ENCODE results near the gene FBXL16. TPM values are rescaled to one million over a fixed set of nuclear protein-coding genes. Genes with fewer than 3 reads are reported as not detected.
A peak's percentile ranks its signal among the peaks of the same experiment; 100 is the strongest.

FBXL16 gene
- total and polyA plus RNA-seq, 12 donors: 0.04 to 0.64 (median 0.10) TPM; not detected in 4

DNA sequence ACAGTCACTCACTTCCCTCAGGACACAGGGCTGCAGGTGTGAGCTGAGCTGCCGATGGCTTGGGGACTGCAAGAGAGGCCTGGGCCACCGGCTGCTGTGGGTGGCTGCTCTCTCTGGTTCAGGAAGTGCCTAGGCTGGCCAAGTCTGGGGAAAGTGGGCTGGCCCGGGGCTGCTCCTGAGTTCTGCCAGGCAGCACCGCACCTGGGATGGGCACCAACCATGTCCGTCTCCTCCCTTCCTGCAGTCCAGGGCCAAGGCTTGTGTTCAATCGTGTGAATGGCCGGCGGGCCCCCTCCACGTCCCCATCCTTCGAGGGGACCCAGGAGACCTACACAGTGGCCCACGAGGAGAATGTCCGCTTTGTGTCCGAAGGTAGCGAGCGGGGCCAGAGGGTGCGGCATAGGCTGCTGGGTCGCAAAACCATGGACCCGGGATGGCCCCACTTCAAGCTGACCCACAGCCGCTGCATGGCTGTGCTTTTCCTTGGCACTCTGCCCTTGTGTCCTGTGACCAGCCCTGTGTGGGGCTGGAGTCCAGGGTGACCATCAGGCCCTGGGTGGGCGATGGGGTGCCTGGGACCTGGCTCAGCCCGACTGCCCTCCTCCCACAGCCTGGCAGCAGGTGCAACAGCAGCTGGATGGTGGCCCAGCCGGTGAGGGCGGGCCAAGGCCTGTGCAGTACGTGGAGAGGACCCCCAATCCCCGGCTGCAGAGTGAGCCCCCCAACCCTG, 58.3 kb downstream of the FBXL16 start:
- Histone ChIP-seq H3K36me3 (peaks cover 0 to 5% (median 0%) of the 10 kb centered on the region in 9 donors), H3K4me3 (no peak overlapping the region), H3K9me3 (no peaks in the 10 kb centered on the region), H3K27me3 (no peaks in the 10 kb centered on the region), H3K27ac (peak overlapping the region in 8 of 10 donors; percentile 80 to 96 (median 92)), H3K4me1 (peaks cover 37 to 78% (median 64%) of the 10 kb centered on the region in 9 donors)
- ATAC-seq (peak in 5 of 8 donors; percentile 0 to 7 (median 3)), DNase-seq (no peak)
- WGBS, 2 donors: 65 to 68% methylated on average over 25 of the region's 25 CpGs
- TF ChIP-seq, protein P1, sequence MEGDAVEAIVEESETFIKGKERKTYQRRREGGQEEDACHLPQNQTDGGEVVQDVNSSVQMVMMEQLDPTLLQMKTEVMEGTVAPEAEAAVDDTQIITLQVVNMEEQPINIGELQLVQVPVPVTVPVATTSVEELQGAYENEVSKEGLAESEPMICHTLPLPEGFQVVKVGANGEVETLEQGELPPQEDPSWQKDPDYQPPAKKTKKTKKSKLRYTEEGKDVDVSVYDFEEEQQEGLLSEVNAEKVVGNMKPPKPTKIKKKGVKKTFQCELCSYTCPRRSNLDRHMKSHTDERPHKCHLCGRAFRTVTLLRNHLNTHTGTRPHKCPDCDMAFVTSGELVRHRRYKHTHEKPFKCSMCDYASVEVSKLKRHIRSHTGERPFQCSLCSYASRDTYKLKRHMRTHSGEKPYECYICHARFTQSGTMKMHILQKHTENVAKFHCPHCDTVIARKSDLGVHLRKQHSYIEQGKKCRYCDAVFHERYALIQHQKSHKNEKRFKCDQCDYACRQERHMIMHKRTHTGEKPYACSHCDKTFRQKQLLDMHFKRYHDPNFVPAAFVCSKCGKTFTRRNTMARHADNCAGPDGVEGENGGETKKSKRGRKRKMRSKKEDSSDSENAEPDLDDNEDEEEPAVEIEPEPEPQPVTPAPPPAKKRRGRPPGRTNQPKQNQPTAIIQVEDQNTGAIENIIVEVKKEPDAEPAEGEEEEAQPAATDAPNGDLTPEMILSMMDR (IDR thresholded peaks at IDR 0.05): no peak
- intact Hi-C loops (cut with DNase I): no loop called here

DNA sequence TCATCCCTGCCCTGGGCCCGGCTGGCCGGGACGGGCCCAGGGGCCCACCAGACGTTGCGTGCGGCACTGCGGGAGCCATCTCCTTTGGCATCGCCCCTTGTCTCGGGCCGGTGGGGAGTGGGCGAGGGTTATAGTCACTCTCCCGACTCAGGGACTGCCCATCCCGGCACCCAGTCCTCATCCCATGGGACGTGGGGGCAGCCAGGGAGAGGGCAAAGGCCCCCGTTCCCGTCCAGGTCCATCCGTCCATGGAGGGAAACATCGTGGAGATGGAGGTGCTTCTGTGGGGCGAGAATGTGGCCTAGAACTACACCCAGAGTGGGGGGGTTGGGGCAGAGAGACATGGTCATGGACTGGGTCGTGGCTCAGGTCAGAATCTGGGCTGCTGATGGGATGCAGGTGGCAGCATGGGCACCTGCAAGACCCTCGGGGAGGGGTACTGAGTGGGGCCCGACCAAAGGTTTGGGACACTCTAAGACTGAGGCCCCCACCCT, 58.9 kb downstream of the FBXL16 start:
- no peaks in the 10 kb centered on the region for H3K9me3 ChIP-seq
- peaks cover 37 to 79% (median 64%) of the 10 kb centered on the region in 9 donors for H3K4me1 ChIP-seq
- ATAC-seq (no peak), DNase-seq (no peak)
- H3K4me3 ChIP-seq: peak overlapping the region in 4 of 10 donors; percentile 16 to 33 (median 22)
- intact Hi-C loops (cut with DNase I): no loop called here
- H3K27ac ChIP-seq: peak overlapping the region; percentile 64 to 96 (median 80)
- peaks cover 0 to 3% (median 0%) of the 10 kb centered on the region in 9 donors for H3K36me3 ChIP-seq
- TF ChIP-seq, protein P1 (IDR thresholded peaks at IDR 0.05): no peak
- WGBS, 2 donors: 73 to 77% methylated on average over 22 of the region's 22 CpGs
- no peaks in the 10 kb centered on the region for H3K27me3 ChIP-seq

DNA sequence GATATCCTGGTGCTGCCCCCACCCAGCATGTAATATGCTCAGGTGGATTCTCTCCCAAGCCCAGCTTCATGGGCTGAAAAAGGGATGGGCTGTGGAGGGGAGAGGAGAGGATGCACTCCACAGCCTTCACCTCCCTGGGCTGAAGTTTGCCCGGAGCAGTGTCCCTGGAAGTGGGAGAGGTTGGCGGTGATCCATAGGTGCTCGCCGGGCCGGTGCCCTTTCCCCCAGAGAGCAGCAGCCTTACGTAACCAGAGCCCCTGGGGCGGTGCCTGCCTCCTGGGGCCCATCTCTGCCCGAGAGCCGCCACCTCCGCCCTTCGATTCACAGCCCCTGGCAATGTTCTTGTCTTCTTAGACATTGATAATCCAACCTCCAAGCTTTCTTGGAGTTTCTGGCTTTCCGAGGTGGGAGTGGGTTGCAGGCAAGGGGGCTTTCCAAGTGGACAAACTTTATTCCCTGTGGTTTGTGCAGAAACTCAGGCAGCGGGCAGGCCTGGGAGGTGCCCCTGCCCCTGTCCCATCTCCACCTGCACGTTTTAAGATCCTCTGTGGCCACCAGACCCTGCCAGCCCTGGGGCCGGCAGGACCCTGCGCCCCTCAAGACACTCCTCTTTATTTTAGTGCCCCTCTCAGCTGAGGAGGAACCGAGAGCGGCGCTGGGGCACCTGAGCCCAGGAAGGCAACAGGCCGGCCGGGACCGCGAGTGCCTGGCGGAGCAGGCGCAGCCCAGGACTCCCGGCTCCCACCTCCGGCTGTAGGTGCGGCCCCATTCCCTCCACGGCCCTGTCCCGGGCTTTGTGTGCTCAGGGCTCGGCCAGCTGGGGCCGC, 59.5 kb downstream of the FBXL16 start:
- H3K4me3 ChIP-seq: peak overlapping the region in 8 of 10 donors; percentile 3 to 33 (median 22)
- H3K9me3 ChIP-seq: no peaks in the 10 kb centered on the region
- peak in 6 of 8 donors; percentile 16 to 60 (median 44) for ATAC-seq
- 63 to 66% methylated on average over 32 of the region's 32 CpGs for WGBS, 2 donors
- peaks cover 0 to 3% (median 0%) of the 10 kb centered on the region in 9 donors for H3K36me3 ChIP-seq
- peaks cover 37 to 82% (median 64%) of the 10 kb centered on the region in 9 donors for H3K4me1 ChIP-seq
- DNase-seq: peak in 1 of 2 donors; percentile 70
- TF ChIP-seq, protein P1 (IDR thresholded peaks at IDR 0.05): no peak
- intact Hi-C loops (cut with DNase I): no loop called here
- H3K27me3 ChIP-seq: no peaks in the 10 kb centered on the region
- peak overlapping the region; percentile 64 to 96 (median 80) for H3K27ac ChIP-seq

DNA sequence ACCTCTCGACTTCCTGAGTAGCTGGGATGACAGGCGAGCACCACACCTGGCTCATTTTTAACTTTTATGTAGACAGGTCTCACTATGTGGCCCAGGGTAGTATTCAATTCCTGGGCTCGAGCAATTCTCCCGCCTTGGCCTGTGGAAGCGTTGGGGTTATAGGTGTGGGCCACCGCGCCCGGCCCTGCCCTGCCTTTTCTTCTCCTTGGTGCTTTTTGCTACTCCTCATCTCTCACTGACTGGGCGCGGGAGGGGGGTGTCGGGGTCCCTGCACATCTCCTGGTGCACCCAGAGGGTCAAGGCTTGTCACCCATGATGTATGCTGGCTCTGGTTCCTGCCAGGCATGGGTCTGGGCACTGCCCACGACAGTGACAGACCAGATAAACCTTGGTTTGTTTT, 61.0 kb downstream of the FBXL16 start:
- Histone ChIP-seq H3K36me3 (peaks cover 0 to 3% (median 0%) of the 10 kb centered on the region in 9 donors), H3K4me3 (no peak overlapping the region), H3K9me3 (no peaks in the 10 kb centered on the region), H3K27me3 (no peaks in the 10 kb centered on the region), H3K27ac (peak overlapping the region in 5 of 10 donors; percentile 80 to 96 (median 93)), H3K4me1 (peaks cover 33 to 73% (median 55%) of the 10 kb centered on the region in 9 donors)
- intact Hi-C loops (cut with DNase I): no loop called here
- DNase-seq (no peak), ATAC-seq (no peak)
- TF ChIP-seq, protein P1 (IDR thresholded peaks at IDR 0.05): no peak
- 86 to 88% methylated on average over 12 of the region's 12 CpGs for WGBS, 2 donors
